HPDE6-E6E7 (cell line): Measurements from ENCODE around the gene KLF16.

ENCODE experiments used
- DNase-seq: peaks from one replicate; pipeline ENCODE4 v3.0.0; 2011; ENCODE audit warnings: missing footprints; ENCODE audit errors: extremely low spot score

The KLF16 gene

DNA sequence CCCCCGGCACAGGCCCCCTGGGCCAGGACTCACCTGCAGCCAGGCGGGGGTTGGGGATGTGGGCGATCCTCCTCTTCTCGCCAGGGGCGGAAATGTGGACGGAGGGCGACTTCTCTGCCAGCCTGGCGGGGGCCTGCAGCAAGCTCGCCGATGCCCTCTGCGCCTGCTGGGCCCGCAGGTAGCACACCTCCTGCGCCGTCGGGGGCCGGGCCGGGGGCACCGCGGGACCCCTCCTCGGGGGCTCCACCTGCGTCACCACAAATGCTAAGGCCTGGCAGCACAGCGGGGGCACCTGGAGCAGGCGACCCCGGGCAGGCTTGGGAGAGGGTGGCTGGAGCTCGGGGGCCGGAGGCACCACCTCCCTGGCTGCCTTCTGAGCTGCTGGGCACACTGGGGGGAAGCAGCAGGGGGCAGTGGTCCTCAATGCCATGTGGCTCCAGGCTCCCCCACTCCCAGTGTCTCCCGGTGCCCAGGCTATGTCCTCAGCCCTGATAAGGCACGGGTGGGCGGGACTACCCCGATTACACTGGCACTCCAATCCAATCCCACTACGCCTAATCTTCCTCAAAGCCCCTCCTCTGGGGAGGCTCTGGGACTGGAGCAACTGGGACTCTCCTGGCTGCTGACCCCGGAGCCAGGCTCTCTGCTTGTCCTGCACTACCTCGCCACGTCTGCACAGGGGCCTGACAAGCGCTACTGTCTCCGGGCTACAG is 39.7 kb downstream of the KLF16 start:
- no peak for DNase-seq

GRCh38 chr19:1823020-1823419 is 40.4 kb downstream of the KLF16 start:
- DNase-seq, result no peak

DNA sequence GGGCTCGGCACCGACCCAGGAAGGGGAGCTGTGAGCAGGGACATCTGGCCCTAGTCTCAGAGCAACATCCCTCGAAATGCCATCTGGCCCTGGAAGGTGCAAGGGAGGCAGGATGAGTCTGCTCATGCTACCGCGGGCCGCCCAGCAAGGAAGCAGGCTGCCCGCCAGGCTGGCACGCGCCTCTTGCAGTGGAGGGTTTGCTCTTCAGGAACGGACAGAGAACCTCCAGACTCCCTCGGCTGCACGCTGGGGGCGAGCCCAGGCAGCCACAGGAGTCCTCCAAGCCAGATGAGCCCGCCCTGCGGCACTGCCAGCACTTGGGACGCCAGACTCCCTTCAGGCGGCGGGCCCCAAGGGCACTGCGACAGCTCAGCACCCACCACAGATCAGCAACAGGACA is 41.2 kb downstream of the KLF16 start:
- DNase-seq, result no peak

DNA sequence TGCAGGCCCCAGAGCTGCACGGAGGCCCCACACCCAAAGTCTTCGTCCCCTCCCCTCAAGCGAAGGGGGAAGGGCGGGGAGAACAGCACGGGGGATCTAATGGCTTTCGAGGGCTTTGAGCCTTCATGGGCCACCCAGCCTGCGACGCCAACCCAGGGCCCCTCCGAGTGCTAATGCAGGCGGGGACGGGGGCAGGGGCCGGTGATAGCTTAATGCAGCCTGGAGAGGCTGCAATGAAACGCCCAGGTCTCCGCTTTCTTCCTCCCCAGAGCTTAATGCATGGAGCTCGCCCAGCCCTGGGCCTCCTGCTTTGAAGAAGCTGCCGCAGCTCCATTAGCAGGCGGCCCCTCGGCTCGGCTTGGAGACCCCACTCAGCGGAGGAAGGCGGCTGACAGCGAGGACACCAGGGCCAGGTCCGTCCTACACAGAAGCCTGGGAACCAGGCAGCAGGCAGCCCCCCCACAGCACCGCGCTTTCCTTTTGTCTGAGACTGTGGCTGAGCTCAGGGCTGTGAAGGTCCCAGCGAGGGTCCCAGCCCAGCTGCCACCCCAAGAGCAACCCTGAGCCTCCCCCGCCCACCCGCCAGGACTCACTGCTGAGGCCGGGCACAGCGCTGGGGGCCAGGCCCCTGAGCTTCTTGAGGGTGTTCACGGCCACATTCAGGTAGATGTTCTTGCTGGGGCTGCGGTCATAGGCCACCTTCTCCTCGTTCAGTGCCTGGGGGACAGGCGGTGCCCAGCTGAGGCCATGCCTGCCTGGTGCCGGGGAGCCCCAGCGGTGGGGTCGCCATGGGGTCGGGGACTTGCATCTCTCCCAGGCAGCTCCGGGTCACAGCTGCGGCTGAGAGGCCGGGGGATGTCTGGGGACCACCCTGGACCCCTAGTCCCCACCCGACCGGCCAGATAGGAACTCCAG is 43.8 kb downstream of the KLF16 start:
- DNase-seq, result no peak

DNA sequence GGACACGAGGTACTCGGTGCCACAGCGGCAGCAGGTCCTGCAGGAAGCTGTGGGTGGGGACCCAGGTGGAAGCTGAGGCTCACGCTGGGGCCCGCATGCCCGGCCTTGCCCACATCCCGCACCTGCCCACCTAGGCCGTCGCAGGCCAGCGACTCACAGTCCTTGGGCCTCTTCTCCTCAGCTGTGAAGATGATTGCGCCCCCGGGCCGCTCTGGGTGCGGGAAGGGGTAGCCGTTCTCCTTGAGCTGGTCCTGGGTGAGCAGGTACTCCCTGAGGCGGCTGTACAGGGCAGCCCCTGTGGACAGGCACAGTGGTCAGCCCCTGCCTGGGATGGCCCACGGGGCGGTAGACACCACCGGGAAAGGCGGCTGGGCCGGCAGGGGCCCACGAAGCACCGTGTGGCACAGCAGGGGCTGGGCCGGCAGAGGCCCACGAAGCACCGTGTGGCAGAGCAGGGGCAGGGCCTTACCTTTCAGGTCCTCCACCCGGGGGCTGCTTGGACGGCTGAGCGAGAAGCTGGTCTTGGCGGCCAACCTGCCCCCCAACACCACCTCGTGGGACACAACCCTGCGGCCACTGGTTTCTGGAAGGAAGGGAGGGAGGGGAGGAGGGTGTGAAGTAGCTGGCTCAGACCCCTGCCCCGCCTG is 44.7 kb downstream of the KLF16 start:
- no peak for DNase-seq

GRCh38 chr19:1817553-1818179 is 45.7 kb downstream of the KLF16 start:
- no peak for DNase-seq

GRCh38 chr19:1816530-1817298 is 46.7 kb downstream of the KLF16 start:
- no peak for DNase-seq

DNA sequence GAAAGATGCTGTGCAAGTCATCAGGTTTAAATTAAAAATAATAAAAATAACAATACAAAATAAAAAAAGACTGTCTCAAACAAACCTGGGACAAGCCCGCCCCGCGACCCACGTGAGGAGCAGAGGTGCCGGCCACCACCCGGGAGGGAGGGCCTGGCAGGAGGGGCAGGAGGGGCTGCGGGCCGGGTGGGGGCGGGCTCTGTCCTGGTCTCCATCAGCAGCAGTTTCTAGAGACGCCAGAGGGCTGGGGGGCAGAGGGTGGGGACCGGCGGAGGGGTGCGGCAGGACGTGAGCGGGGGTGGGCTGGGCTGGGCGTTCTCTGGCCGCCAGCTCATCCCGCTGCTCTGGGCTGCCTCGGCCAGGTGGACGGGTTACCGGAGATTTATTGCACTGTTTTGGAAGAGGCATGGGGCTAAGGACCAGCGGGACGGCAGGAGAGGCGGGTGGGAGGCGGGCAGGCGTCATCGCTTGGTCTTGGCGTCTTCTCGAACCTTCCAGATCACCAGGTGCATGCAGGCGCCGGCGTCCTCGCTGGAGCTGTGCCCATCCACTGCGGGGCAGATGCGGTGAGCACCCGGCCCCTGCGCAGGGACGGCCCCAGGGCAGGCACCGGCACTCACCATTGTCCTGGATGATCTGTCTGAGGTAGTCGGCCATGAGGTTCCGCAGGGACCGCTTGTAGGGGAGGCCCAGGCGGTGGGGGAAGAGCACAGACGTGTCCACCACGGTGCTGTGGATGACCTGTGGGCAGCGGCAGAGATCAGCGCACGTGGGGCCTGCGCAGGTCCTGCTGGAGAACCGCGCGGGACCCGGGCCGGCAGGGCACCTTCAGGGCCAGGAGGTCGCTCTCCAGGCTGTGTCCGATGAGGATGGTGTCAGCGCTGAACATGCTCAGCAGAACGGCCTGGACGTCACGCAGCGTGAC is 47.5 kb downstream of the KLF16 start:
- no peak for DNase-seq

GRCh38 chr19:1814833-1815604 is 48.4 kb downstream of the KLF16 start:
- DNase-seq, result no peak

DNA sequence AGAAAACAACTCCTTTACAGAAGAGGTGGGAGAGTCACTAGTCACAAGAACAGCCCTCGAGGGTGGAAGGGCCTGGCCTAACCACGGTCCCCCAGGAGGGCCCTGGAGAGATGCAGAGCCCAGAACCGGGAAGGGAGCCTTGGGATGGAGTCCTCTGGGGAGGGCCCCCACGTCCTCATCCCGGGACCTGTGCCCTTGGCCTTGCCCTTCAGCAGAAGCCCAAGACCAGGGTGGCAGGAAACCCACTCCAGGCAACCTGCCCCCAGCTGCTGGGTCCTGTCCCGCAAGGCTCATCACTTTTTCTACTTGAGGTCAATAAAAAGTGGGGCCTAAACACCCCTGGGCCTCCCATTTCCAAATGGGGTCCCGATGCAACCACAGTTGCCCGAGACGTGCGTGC is 49.0 kb downstream of the KLF16 start:
- no peak for DNase-seq

GRCh38 chr19:1813192-1814182 is 49.9 kb downstream of the KLF16 start:
- no peak for DNase-seq

GRCh38 chr19:1812426-1813191 is 50.8 kb downstream of the KLF16 start:
- DNase-seq, result peak; percentile 96

DNA sequence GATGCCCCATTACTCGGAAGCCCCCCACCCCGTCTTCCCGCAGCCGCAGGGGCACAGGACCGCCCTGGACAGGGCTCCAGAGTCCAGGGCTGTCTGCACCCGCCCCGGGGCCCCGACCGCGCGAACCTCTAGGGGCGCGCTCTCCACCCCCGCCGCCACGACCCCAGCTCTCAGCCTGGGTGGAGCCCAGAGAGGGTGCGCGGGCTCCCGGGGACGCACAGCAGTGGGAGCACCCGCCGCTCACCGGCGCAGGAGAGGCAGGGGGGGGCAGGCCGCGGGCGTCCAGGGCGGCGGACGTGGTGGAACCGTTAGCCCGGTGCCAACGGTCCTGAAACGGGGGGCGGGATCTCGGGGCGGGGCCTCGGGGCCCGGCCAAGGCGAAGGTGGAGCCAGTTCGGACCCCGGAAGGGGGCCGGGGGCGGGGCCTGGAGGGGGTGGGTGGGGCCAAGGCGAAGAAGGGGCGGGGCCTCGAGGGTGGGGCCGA is 51.4 kb downstream of the KLF16 start, which contains the start of gene ATP8B3:
ATP8B3 (minus strand) TSS at position 335 of the 484 bp plus-strand sequence. CDS start 540 bp downstream, outside the sequence.
- peak; percentile 23 for DNase-seq

DNA sequence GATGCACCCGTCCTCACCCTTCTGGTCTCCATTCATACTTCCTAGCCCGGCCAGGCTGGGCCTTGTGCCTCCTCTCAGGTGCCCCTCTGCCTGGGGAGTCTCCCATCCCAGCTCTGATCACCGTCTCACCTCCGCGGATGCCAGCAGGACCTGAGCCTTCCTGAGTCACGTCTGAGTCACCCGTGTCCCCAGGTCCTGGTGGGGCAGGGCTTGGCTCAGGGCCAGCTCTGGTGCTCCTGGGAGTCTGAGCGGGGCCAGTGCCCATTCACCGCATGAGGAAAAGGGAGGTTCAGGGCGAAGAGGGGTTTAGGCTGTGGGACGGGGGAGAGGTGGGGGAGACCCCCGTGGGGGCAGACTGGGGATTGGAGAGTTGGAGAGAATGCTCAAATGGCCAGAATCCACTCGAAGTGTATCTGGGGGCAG is 51.9 kb downstream of the KLF16 start:
- peak; percentile 95 for DNase-seq

DNA sequence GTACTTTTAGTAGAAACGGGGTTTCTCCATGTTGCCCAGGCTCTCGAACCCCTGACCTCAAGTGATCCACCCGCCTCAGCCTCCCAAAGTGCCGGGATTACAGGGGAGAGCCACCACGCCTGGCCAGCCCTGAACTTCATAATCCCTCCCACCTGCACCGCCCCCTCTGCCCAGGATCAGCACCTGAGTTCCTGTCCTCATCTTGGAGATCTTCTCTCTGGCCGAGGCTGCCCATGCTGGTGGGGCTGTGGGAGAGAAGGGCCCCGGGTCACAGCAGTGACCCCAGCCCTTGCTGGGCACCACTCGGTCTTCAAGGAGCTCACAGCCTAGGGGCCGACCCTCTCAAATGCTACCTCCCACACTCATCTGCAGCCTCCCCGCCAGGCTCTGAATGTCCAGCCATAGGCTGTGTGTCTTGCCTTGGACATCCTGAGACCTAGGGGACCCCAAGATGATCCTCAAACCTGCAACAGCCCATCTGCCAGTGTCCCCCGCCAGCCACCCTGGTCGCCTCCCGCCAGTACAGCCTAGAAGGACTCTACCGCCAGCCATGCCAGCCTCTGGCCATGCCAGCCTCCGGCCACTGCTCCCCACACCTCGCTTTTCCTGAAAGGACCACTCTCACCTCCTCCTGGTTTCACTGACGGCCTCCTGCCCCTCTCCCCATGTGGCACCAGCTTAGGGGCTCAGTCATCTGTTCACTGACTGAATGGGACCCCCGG is 52.8 kb downstream of the KLF16 start:
- DNase-seq, result no peak

GRCh38 chr19:1809678-1810077 is 53.7 kb downstream of the KLF16 start:
- DNase-seq, result no peak
